HepG2 (cell line): Measurements from ENCODE around the gene CAPN9. TPM values are rescaled to one million over a fixed set of nuclear protein-coding genes. Genes with fewer than 3 reads are reported as not detected.

ENCODE experiments used
- ASH2L ChIP-seq: fragments of 300-600, 200-600 bp; sonication (generic); IDR thresholded peaks from 2 replicates; pipeline ENCODE4 v1.7.0; 2017; ENCODE audit warnings: low read depth, mild to moderate bottlenecking, moderate library complexity, mixed read lengths, low read length; ENCODE audit not compliant: insufficient read length
- CHCHD3 ChIP-seq: sonication (generic); formaldehyde crosslinking; IDR thresholded peaks from 2 replicates; pipeline ENCODE4 v1.8.0; 2022; ENCODE audit warnings: mild to moderate bottlenecking, missing genetic modification reagents, moderate library complexity
- ELF1 ChIP-seq: sonication (generic); formaldehyde crosslinking; IDR thresholded peaks from 2 replicates; pipeline ENCODE4 v1.4.0; 2020; ENCODE audit warnings: missing genetic modification reagents
- HNRNPLL ChIP-seq: fragments of 200-400 bp; formaldehyde crosslinking; IDR thresholded peaks from 2 replicates; pipeline ENCODE4 v1.6.1; 2017; ENCODE audit warnings: mild to moderate bottlenecking, low read depth, low read length; ENCODE audit not compliant: poor library complexity, severe bottlenecking
- HOXA3 ChIP-seq: sonication (generic); formaldehyde crosslinking; IDR thresholded peaks from 2 replicates; pipeline ENCODE4 v1.5.0; 2020; ENCODE audit warnings: missing genetic modification reagents
- KDM2A ChIP-seq: sonication (generic); formaldehyde crosslinking; IDR thresholded peaks from 2 replicates; pipeline ENCODE4 v1.4.0; 2020; ENCODE audit warnings: low read depth, missing genetic modification reagents, borderline replicate concordance
- KDM5B ChIP-seq: sonication (generic); formaldehyde crosslinking; IDR thresholded peaks from 2 replicates; pipeline ENCODE4 v1.4.0; 2020; ENCODE audit warnings: missing genetic modification reagents, mild to moderate bottlenecking, borderline replicate concordance
- RAD21 ChIP-seq: fragments of 450-650 bp; formaldehyde crosslinking; IDR thresholded peaks from 2 replicates; pipeline ENCODE4 v1.5.0; 2020; ENCODE audit warnings: mild to moderate bottlenecking
- TRAFD1 ChIP-seq: sonication (generic); formaldehyde crosslinking; IDR thresholded peaks from 2 replicates; pipeline ENCODE4 v1.5.1; 2020; ENCODE audit warnings: missing genetic modification reagents, mild to moderate bottlenecking, borderline replicate concordance
- U2AF2 ChIP-seq: fragments of 200-400 bp; formaldehyde crosslinking; IDR thresholded peaks from 2 replicates; pipeline ENCODE4 v1.6.1; 2017; ENCODE audit warnings: low read depth, mild to moderate bottlenecking, low read length
- ZNF224 ChIP-seq: sonication (generic); formaldehyde crosslinking; IDR thresholded peaks from 2 replicates; pipeline ENCODE4 v1.5.0; 2020; ENCODE audit warnings: mild to moderate bottlenecking, missing genetic modification reagents
- ZNF281 ChIP-seq: sonication (generic); formaldehyde crosslinking; IDR thresholded peaks from 2 replicates; pipeline ENCODE4 v1.4.0; 2020; ENCODE audit warnings: missing genetic modification reagents, borderline replicate concordance
- polyA plus RNA-seq, 8 experiments: library from polyadenylated mRNA; depleted of rRNA in 3 of 8; stranded (reverse) in 7 of 8; unstranded in 1 of 8; fragments of >200 nt; fragmentation: Illumina TruSeq in 4 of 8; extraction: Trizol in 4 of 8; gene quantifications; 2 replicates each; pipeline versions ENCODE4 v1.2.1 to v1.2.3, GENCODE V29; 2011 to 2016; ENCODE audit warnings: low read depth in 4 of 8, missing spikeins in 1 of 8, mixed read lengths in 1 of 8; ENCODE audit not compliant: insufficient read depth in 1 of 8
- total RNA-seq, 5 experiments: library from RNA; depleted of rRNA; stranded (reverse); fragments of >200 nt; fragmentation: Illumina TruSeq; extraction: Trizol; gene quantifications; 2 replicates each; pipeline ENCODE4 v1.2.3, GENCODE V29; 2016; ENCODE audit warnings: low read depth in 1 of 5
- TF ChIP-seq, protein P1 (sequence below): sonication (generic); formaldehyde crosslinking; IDR thresholded peaks from 2 replicates; pipeline ENCODE4 v1.9.0; 2021; ENCODE audit warnings: mild to moderate bottlenecking, missing genetic modification reagents
- TF ChIP-seq, protein P2 (sequence below): sonication (generic); formaldehyde crosslinking; IDR thresholded peaks from 2 replicates; pipeline ENCODE4 v1.8.0; 2022; ENCODE audit warnings: missing genetic modification reagents, mild to moderate bottlenecking, inconsistent platforms, borderline replicate concordance

Gene CAPN9
- total and polyA plus RNA-seq, 2 of the 13 experiments (the other 11 are each of a cell fraction or from before 2014, with no cell fraction given), result 0.04 to 0.31 TPM

DNA sequence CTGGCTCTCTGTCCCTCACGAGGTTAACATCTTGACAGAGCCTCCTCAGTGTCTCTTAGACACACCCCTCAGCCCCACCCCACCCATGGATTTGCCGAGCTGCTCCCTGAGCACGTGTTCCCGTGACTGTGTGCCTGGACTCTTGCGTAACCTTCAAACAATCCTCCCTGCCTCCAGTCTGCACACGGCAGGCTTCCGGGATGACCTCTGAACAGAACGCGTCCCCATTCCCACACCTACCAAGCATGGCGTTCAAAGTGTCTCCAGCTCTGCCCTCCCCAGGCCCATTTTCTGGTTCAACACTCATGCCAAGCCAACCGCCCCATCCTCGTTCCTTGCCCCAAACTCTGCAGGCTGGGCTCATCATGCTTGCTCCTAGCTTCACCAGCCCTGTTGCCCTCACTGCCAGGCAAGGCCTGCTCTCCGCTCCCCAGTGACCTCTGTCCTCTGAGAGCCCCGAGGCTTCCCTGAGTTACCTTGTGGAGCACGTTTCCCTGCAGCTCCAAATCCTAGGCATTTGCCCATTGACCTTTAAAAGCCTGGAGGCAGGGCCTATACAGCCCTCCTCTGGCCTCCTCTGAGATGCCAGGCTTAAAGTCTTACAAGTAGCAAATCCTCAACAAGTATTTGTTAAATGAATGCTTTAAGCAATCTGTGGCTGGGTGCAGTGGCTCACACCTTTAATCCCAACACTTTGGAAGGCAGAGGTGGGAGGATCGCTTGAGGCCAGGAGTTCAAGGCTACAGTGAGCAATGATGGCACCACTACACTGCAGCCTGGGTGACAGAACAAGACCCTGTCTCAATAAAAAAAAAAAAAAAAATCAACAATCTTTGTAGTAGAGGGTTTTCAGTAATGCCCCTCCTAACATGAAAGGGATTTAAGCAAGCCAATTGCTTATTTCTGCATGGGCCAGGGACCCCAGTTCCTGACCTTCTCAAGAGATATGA lies 38.3 kb upstream of the CAPN9 start (continued):
- TF ChIP-seq, protein P1, sequence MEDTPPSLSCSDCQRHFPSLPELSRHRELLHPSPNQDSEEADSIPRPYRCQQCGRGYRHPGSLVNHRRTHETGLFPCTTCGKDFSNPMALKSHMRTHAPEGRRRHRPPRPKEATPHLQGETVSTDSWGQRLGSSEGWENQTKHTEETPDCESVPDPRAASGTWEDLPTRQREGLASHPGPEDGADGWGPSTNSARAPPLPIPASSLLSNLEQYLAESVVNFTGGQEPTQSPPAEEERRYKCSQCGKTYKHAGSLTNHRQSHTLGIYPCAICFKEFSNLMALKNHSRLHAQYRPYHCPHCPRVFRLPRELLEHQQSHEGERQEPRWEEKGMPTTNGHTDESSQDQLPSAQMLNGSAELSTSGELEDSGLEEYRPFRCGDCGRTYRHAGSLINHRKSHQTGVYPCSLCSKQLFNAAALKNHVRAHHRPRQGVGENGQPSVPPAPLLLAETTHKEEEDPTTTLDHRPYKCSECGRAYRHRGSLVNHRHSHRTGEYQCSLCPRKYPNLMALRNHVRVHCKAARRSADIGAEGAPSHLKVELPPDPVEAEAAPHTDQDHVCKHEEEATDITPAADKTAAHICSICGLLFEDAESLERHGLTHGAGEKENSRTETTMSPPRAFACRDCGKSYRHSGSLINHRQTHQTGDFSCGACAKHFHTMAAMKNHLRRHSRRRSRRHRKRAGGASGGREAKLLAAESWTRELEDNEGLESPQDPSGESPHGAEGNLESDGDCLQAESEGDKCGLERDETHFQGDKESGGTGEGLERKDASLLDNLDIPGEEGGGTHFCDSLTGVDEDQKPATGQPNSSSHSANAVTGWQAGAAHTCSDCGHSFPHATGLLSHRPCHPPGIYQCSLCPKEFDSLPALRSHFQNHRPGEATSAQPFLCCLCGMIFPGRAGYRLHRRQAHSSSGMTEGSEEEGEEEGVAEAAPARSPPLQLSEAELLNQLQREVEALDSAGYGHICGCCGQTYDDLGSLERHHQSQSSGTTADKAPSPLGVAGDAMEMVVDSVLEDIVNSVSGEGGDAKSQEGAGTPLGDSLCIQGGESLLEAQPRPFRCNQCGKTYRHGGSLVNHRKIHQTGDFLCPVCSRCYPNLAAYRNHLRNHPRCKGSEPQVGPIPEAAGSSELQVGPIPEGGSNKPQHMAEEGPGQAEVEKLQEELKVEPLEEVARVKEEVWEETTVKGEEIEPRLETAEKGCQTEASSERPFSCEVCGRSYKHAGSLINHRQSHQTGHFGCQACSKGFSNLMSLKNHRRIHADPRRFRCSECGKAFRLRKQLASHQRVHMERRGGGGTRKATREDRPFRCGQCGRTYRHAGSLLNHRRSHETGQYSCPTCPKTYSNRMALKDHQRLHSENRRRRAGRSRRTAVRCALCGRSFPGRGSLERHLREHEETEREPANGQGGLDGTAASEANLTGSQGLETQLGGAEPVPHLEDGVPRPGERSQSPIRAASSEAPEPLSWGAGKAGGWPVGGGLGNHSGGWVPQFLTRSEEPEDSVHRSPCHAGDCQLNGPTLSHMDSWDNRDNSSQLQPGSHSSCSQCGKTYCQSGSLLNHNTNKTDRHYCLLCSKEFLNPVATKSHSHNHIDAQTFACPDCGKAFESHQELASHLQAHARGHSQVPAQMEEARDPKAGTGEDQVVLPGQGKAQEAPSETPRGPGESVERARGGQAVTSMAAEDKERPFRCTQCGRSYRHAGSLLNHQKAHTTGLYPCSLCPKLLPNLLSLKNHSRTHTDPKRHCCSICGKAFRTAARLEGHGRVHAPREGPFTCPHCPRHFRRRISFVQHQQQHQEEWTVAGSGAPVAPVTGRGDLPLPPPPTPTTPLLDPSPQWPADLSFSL (CRISPR knock-in tag), result no peak
- TF ChIP-seq HNRNPLL (no peak), ELF1 (CRISPR knock-in tag) (peak; percentile 91), ZNF224 (CRISPR knock-in tag) (no peak), KDM5B (CRISPR knock-in tag) (peak; percentile 79; the same call in 1 of the 2 replicates), KDM2A (peak; percentile 83), HOXA3 (CRISPR knock-in tag) (peak; percentile 92), CHCHD3 (CRISPR knock-in tag) (no peak), ASH2L (peak; percentile 74), RAD21 (CRISPR knock-in tag) (peak; percentile 41; the same call in 1 of the 2 replicates), TRAFD1 (peak; percentile 75; the same call in 1 of the 2 replicates), ZNF281 (peak; percentile 88; the same call in 1 of the 2 replicates), U2AF2 (0 out of 2 replicates have a peak, but pooled peaks have one; percentile 20)
- TF ChIP-seq, protein P2, sequence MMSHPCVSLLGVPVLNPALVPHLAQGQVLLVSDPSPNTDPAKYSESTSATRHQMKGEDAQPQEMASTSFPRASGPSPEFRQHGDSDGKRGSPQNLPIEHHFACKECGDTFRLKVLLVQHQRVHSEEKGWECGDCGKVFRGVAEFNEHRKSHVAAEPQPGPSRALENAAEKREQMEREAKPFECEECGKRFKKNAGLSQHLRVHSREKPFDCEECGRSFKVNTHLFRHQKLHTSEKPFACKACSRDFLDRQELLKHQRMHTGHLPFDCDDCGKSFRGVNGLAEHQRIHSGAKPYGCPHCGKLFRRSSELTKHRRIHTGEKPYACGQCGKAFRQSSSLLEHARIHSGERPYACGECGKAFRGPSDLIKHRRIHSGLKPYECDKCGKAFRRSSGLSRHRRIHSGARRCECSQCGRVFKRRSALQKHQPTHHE (CRISPR knock-in tag), result peak; percentile 49; the same call in 1 of the 2 replicates
